OCI-M2 (cell line): ENCODE measurements around the gene DDX3X.
"Not testable (repeated sequence)": the region's sequence is repeated elsewhere in the genome, so short reads cannot be mapped to it uniquely, and the experiment has no call there.

Experiments
- DNase-seq: peaks from one replicate; lab custom pipeline; 2025; ENCODE audit not compliant: unreplicated experiment; lab: John Stamatoyannopoulos, UW

Gene DDX3X

GRCh38 chrX:41411222-41411621 lies 77.3 kb downstream of the DDX3X start:
- DNase-seq: not testable (repeated sequence)

DNA sequence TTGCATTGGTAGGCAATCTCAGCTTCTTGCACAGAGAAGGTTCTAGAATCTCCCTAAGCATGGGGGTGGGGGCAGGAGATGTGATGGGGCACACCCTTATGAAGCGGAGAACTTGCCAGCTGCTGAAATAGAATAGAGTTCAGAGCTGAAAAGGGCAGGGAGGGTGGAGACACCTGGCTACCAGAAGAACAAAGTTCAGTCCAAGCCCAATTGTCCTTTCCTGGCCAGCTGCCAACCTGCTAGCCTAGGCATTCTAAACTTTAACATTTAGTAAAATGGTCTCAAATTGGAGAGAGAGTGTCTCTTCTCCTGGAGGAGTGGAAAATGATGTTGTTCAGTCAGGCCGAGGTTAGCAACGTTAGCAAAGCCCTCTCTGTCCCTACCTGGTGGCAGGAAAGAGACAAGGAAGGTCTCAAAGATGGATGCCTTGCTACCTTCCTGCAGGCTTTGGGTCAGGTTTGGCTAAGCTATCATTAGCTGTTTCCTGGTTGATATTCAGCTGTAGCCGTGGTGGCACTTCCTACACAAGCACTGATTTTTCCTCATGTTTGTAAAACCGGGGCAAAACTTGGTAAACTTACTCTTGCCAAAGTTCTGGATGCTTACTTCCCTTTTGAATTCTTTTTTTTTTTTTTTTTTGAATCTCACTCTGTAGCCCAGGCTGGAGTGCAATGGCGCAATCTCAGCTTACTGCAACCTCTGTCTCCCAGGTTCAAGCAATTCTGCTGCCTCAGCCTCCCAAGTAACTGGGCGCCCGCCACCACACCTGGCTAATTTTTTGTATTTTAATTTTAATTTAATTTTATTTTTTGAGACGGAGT lies 78.5 kb downstream of the DDX3X start:
- DNase-seq: no peak
